Right ventricle myocardium superior (tissue), 1 donor: ENCODE measurements around the gene PALLD. TPM values are rescaled to one million over a fixed set of nuclear protein-coding genes. Genes with fewer than 3 reads are reported as not detected.
"Not testable (repeated sequence)": the region's sequence is repeated elsewhere in the genome, so short reads cannot be mapped to it uniquely, and the experiment has no call there.

Experiments
- ATAC-seq: fragments of 200-7000 bp; cut with Tn5 transposase; one replicate; pipeline ENCODE4 v1.9.1; 2020; ENCODE audit warnings: mild to moderate bottlenecking; ENCODE audit not compliant: poor library complexity
- DNase-seq: peaks from one replicate; pipeline ENCODE4 v3.0.0-alpha.2; 2020
- intact Hi-C: fragments of 100-400 bp; cut with DNase I; formaldehyde crosslinking; loops from one replicate; pipeline ENCODE4 v1.11.2; 2022
- total RNA-seq: library from RNA; stranded (reverse); fragmentation: NEBNext Ultra II Directional; extraction: Animal tissue kit (Norgen Biotek cat#: 25700); gene quantifications from one replicate; pipeline ENCODE4 v1.2.1, GENCODE V29; 2021
- donor health status: DM: no; HTN: yes; CAD: no; lungs with severe emphysema.

PALLD gene
- total RNA-seq, 1 donor from 2014 or later, result 979 TPM

DNA sequence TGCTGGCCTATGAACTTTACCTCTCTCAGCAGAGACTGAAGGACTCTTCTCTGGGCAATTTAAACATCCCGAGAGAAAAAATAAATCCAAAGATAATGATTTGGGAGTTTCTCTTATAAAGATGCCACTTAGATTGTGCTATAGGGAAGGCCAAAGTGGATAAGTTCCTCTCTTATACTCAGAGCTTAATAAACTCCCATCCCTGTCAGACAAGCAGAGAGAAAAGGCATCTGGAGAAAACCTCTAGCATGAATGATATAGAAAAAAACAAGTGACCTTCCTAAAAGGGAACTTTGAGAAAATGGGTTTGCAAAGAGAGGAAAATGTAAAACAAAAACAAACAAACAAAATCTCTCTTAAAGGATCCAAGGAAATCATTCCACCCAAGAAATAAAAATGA lies 199.4 kb downstream of the PALLD start:
- intact Hi-C loops, result loop anchor here (10.0 kb wide), 1 partner anchor 111 kb away; no protein-coding TSS in a partner anchor
- ATAC-seq, result no peak
- no peak for DNase-seq

GRCh38 chr4:168696826-168697225 lies 200.0 kb downstream of the PALLD start:
- ATAC-seq (no peak), DNase-seq (no peak)
- intact Hi-C loops, result loop anchor here (10.0 kb wide), 1 partner anchor 112 kb away; no protein-coding TSS in a partner anchor

GRCh38 chr4:168699224-168699878 lies 202.5 kb downstream of the PALLD start:
- DNase-seq, result no peak
- intact Hi-C loops, result loop anchor here (10.0 kb wide), 1 partner anchor 115 kb away; no protein-coding TSS in a partner anchor

GRCh38 chr4:168701061-168701460 lies 204.2 kb downstream of the PALLD start:
- ATAC-seq (no peak), DNase-seq (no peak)
- intact Hi-C loops, result no loop called here

More at GRCh38 chr4:168699224-168699878, 202.5 kb downstream of the PALLD start:
- ATAC-seq, result no peak

DNA sequence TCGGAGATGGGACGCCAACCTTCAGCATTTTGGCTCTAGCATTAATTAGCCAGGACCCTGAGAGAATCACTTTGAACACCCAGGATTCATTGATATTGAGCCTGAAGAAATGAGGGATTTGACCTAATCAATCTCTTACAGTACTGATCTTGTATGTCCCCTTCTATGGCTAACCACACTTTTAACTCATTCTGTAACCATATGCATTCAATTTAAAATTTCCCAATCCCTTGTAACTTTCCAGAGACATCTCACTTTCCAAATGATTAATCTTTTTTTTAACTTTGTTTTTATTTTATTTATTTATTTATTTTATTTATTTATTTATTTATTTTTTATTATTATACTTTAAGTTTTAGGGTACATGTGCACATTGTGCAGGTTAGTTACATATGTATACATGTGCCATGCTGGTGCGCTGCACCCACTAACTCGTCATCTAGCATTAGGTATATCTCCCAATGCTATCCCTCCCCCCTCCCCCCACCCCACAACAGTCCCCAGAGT lies 205.8 kb downstream of the PALLD start:
- DNase-seq, intact Hi-C loops, ATAC-seq: not testable (repeated sequence)

GRCh38 chr4:168705121-168705520 lies 208.3 kb downstream of the PALLD start:
- intact Hi-C loops, result no loop called here
- ATAC-seq (no peak), DNase-seq (no peak)

- no peak for ATAC-seq
- DNase-seq, result no peak
- intact Hi-C loops, result no loop called here
Measured at GRCh38 chr4:168707205-168707604, 210.4 kb downstream of the PALLD start.

GRCh38 chr4:168708108-168708507 lies 211.3 kb downstream of the PALLD start:
- no peak for ATAC-seq

GRCh38 chr4:168710353-168710946 lies 213.6 kb downstream of the PALLD start:
- intact Hi-C loops, result loop anchor here (10.0 kb wide), 1 partner anchor 204 kb away; no protein-coding TSS in a partner anchor
- ATAC-seq (peak; percentile 81), DNase-seq (no peak)

More at GRCh38 chr4:168708108-168708507, 211.3 kb downstream of the PALLD start:
- no peak for DNase-seq
- intact Hi-C loops, result no loop called here

DNA sequence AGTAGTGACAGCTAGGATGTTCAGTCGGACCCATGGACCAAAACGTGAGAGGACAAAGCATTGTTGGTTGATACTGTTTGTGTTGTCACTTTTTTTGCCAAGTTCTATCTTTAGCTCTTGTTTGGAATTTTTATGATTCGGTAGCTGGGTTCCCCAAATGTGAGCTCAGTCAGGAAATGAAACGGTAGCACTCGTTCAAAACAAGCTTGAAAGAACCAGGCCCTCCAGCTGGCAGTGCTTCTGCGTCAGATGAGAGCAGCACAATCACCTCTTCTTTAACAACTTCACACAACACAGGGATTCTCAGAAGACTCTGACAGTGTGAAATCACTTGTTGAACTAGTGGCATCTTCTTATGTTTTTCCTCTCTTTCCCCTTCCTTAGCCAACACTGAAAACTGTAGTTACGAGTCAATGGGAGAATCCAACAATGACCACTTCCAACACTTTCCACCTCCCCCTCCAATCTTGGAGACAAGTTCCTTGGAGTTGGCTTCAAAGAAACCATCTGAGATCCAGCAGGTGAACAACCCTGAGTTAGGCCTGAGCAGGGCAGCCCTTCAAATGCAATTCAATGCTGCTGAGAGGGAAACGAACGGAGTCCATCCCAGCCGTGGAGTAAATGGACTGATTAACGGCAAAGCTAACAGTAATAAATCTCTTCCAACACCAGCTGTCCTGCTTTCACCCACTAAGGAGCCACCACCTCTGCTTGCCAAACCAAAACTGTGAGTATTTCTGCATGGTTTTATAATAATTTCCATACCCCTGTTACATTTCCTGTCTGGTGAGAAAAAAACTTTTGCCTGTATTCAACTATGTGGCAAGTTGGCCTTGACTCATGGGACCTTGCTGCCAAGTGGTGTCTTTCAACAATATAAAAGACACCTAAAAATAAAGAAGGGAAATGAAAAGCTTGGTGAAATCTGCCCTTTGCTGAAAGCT lies 214.6 kb downstream of the PALLD start:
- no peak for DNase-seq
- ATAC-seq, result peak; percentile 51

GRCh38 chr4:168712316-168712890 lies 215.6 kb downstream of the PALLD start:
- ATAC-seq, result no peak
- intact Hi-C loops, result loop anchor here (10.0 kb wide), 1 partner anchor 202 kb away; no protein-coding TSS in a partner anchor

More for the DNA sequence above, 214.6 kb downstream of the PALLD start:
- intact Hi-C loops, result loop anchor here (10.0 kb wide), 1 partner anchor 203 kb away; no protein-coding TSS in a partner anchor

GRCh38 chr4:168713253-168713652 lies 216.4 kb downstream of the PALLD start:
- intact Hi-C loops, result loop anchor here (10.0 kb wide), 1 partner anchor 202 kb away; no protein-coding TSS in a partner anchor
- DNase-seq (no peak), ATAC-seq (no peak)

More at GRCh38 chr4:168712316-168712890, 215.6 kb downstream of the PALLD start:
- no peak for DNase-seq

DNA sequence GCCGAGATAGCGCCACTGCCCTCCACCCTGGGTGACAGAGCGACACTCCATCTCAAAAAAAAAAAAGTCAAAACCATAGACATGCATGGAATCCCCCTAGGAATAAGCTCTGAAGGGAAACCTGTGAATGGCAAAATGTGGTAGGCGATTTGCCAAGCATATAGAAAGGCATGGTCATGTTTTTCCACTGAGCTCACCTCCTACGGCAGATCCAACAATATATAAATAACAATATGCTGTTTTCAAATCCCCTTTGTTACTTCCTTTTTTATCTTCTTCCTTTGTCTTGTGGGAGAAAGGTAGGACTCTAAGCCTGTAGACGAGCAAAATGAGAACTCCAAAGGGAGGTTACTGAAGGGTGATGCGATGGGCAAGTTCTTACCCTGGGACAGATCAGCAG lies 219.0 kb downstream of the PALLD start:
- ATAC-seq (no peak), DNase-seq (no peak)
- intact Hi-C loops, result loop anchor here (5.0 to 10.0 kb wide), 2 partner anchors 116 to 199 kb away; no protein-coding TSS in a partner anchor

- ATAC-seq, result peak; percentile 87
- intact Hi-C loops, result loop anchor here (5.0 to 10.0 kb wide), 2 partner anchors 116 to 198 kb away; no protein-coding TSS in a partner anchor
- no peak for DNase-seq
Measured at GRCh38 chr4:168716406-168717129, 219.7 kb downstream of the PALLD start.

DNA sequence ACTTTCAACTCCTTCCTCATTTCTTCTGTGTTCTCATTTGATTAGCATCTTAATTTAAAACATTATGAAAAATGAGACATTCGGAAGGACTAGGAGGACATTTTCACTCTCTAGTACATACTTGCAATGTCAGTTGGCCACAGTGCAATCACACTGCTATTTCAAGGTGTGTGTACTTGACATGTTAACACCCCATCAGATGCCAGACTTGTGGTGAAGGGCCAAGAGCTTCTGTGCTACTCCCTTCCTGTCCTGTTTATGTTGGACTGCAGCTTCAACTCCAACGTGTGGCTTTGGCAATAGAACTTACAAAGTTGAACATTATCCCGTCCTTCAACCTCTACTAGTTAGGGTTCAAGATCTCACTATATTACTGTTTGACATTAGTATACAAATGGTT lies 221.0 kb downstream of the PALLD start:
- DNase-seq, result peak; percentile 42
- peak; percentile 95 for ATAC-seq
- intact Hi-C loops, result loop anchor here (5.0 to 10.0 kb wide), 2 partner anchors 114 to 197 kb away; no protein-coding TSS in a partner anchor

DNA sequence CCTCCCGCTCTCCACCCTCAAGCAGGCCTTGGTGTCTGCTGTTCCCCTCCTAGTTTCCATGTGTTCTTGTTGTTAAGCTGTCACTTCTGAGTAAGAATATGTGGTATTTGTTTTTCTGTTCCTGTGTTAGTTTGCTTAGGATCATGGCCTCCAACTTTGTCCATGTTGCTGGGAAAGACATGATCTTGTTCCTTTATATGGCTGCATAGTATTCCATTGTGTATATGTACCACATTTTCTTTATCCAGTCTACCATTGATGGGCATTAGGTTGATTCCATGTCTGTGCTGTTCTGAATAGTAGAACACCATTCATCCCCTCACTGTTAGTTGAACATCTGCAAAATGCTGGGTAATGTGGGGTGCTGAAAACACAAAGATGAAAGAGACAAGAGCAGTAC lies 222.9 kb downstream of the PALLD start:
- ATAC-seq (no peak), DNase-seq (no peak)
- intact Hi-C loops, result loop anchor here (5.0 to 10.0 kb wide), 2 partner anchors 113 to 195 kb away; no protein-coding TSS in a partner anchor

- no peak for ATAC-seq
Measured at GRCh38 chr4:168720396-168720900, 223.6 kb downstream of the PALLD start.

More at GRCh38 chr4:168720396-168720900, 223.6 kb downstream of the PALLD start:
- DNase-seq, result no peak
- intact Hi-C loops, result no loop called here
